ENCODE measurements around the gene ACR. TPM values are rescaled to one million over a fixed set of nuclear protein-coding genes. Genes with fewer than 3 reads are reported as not detected.

The ACR gene
- total and polyA plus RNA-seq, 3 donors from 2014 or later, result 49.5 to 181 (median 88.7) TPM

DNA sequence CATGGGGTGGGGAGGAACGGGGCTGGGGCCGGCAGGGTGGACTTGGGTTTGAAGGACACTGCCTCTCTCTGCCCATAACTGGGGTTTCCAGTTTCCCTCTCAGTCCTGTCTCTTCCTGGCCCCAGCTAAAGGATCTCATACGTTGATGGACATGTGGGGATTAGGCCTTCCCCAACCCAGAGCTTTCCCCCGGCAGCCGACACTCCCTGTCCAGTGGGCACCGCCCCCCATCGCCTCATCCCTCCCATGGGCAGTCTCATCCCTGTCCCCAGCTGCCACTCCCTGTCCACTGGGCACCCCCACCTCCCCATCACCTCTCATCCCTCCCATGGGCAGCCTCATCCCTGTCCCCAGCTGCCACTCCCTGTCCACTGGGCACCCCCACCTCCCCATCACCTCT is 22.2 kb upstream of the ACR start:
- DNase-seq, result no peak
- intact Hi-C loops (cut with DNase I; ENCODE audit: low total_unique reads), result no loop called here
- no peak for TF ChIP-seq POLR2A (IDR thresholded peaks at IDR 0.05)
- TF ChIP-seq, protein P1, sequence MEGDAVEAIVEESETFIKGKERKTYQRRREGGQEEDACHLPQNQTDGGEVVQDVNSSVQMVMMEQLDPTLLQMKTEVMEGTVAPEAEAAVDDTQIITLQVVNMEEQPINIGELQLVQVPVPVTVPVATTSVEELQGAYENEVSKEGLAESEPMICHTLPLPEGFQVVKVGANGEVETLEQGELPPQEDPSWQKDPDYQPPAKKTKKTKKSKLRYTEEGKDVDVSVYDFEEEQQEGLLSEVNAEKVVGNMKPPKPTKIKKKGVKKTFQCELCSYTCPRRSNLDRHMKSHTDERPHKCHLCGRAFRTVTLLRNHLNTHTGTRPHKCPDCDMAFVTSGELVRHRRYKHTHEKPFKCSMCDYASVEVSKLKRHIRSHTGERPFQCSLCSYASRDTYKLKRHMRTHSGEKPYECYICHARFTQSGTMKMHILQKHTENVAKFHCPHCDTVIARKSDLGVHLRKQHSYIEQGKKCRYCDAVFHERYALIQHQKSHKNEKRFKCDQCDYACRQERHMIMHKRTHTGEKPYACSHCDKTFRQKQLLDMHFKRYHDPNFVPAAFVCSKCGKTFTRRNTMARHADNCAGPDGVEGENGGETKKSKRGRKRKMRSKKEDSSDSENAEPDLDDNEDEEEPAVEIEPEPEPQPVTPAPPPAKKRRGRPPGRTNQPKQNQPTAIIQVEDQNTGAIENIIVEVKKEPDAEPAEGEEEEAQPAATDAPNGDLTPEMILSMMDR (IDR thresholded peaks at IDR 0.05), result no peak
- peaks cover 10% of the 10 kb centered on the region for H3K4me1 ChIP-seq
- no peak overlapping the region for H3K4me3 ChIP-seq
- no peaks in the 10 kb centered on the region for H3K36me3 ChIP-seq (ENCODE audit: low read depth, missing control alignments)
- no peak overlapping the region for H3K27ac ChIP-seq
- 86 to 95% methylated on average over 5 to 7 of the region's 7 CpGs for WGBS, 2 donors
- H3K27me3 ChIP-seq, result no peaks in the 10 kb centered on the region
- no peaks in the 10 kb centered on the region for H3K9me3 ChIP-seq

DNA sequence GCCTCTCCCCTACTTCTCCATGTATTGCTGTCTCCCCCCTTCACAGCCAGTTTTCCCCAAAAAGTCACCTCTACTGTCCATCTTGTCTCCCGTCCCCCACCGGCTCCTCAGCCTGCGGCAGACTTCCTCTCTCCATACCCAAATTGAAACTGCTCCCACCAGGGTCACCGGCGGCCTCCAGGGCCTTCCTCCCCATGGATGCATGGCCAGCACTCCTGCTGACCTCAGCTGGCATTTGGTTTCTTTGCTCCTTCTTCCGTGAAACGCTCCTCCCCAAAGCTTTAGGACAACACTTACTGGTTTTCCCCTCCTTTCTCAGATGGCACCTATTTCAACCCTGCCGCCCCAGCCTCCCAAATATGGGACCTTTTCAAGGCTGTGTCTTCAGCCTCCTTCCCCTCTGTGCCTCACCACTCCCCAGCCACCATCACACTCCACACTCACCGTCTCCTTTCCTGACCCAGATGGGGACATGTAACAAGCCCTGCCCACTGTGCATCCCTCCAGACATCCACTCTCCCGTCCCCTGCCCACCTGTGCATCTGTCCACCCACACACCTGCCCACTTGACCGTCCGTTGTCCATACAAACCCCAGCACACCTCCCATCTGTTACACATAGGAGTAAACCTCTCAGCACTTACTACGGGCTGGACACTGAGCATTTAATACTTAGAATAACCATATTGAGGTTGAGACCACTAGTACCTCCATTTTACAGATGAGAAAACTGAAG is 21.5 kb upstream of the ACR start:
- TF ChIP-seq POLR2A (IDR thresholded peaks at IDR 0.05), result no peak
- TF ChIP-seq, protein P1 (IDR thresholded peaks at IDR 0.05), result no peak
- H3K36me3 ChIP-seq (ENCODE audit: low read depth, missing control alignments), result no peaks in the 10 kb centered on the region

DNA sequence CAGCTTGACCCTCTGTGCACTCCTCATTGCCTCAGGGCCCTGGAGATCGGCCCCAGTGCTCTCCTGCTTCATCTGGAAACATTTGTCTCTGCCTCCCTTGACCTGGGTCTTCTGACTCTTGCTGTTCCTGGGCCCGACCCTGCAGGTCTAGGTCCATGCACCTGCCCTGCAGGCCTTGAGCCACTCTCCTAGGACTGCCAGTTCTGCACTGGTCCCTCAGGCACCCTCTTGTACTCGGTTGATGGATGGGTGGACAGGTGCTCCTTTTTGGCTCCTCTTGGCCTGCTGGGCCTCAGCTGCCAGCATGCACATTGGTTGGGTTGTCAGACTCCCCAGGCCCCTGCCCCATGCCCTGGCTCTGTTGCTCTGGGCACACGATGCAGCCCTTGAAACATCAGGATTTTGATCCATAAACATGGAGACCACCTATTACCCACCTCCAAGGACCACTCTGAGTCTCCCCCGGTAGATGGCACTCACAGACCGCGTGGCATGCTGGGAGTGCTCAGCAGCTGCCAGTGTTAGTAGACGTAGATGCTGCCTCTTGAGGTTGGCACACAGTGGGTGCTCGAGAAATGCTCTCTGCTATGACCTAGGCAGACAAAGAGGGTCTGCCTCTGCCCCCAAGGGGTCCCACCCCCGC is 20.2 kb upstream of the ACR start:
- intact Hi-C loops (cut with DNase I; ENCODE audit: low total_unique reads), result no loop called here
- 81 to 94% methylated on average over 9 to 10 of the region's 10 CpGs for WGBS, 2 donors
- H3K36me3 ChIP-seq (ENCODE audit: low read depth, missing control alignments), result no peaks in the 10 kb centered on the region
- H3K27me3 ChIP-seq, result no peaks in the 10 kb centered on the region
- H3K4me1 ChIP-seq, result peaks cover 10% of the 10 kb centered on the region
- H3K27ac ChIP-seq, result no peak overlapping the region
- DNase-seq, result no peak
- TF ChIP-seq, protein P1 (IDR thresholded peaks at IDR 0.05), result no peak
- no peak for TF ChIP-seq POLR2A (IDR thresholded peaks at IDR 0.05)
- no peaks in the 10 kb centered on the region for H3K9me3 ChIP-seq
- no peak overlapping the region for H3K4me3 ChIP-seq

More for the DNA sequence above, 21.5 kb upstream of the ACR start:
- Histone ChIP-seq H3K4me3 (no peak overlapping the region), H3K4me1 (peaks cover 10% of the 10 kb centered on the region), H3K27ac (no peak overlapping the region), H3K27me3 (no peaks in the 10 kb centered on the region), H3K9me3 (no peaks in the 10 kb centered on the region)
- intact Hi-C loops (cut with DNase I; ENCODE audit: low total_unique reads), result no loop called here
- WGBS, 2 donors, result 91 to 96% methylated on average over 13 of the region's 13 CpGs
- no peak for DNase-seq

DNA sequence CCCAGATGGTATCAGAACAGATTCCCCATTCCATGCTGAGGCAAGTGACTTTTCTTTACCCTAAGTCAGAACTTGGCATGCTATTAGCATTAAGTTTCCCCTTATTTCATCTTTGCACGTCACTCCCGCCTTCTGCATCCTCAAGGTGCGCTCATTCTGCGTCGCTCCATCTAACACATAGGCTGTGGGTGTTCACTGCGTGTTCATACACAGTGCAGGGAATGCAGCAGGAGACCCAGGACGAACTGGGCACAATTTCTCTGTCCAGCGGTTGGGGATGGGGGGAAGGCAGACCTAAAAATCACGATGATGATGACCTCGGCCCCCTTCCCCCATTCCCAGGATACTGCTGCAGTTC is 19.7 kb upstream of the ACR start:
- no peak for DNase-seq
- Histone ChIP-seq H3K36me3 (ENCODE audit: low read depth, missing control alignments) (no peaks in the 10 kb centered on the region), H3K4me1 (peaks cover 7% of the 10 kb centered on the region), H3K9me3 (no peaks in the 10 kb centered on the region), H3K27me3 (no peaks in the 10 kb centered on the region), H3K4me3 (no peak overlapping the region), H3K27ac (no peak overlapping the region)
- intact Hi-C loops (cut with DNase I; ENCODE audit: low total_unique reads), result no loop called here
- WGBS, 2 donors, result 92 to 94% methylated on average over 10 of the region's 10 CpGs
- no peak for TF ChIP-seq POLR2A (IDR thresholded peaks at IDR 0.05)
- TF ChIP-seq, protein P1 (IDR thresholded peaks at IDR 0.05), result no peak

Data from testis (tissue), 3 donors.